Neuronal stem cell (in vitro differentiated cells): ENCODE measurements around the gene MFAP1.
"Not testable (repeated sequence)": the region's sequence is repeated elsewhere in the genome, so short reads cannot be mapped to it uniquely, and the experiment has no call there.

Experiments
- DNase-seq: peaks from one replicate; pipeline ENCODE4 v3.0.0-alpha.2; 2013; ENCODE audit warnings: low spot score
- H2AFZ ChIP-seq: one replicate; pipeline ENCODE4 v1.6.1; 2013; ENCODE audit warnings: mild to moderate bottlenecking, low read length, inconsistent platforms
- H2AK5ac ChIP-seq: 2 replicates; pipeline ENCODE4 v1.6.1; 2013; ENCODE audit warnings: low read depth, mild to moderate bottlenecking, inconsistent platforms, low read length, moderate library complexity, mixed read lengths
- H2BK120ac ChIP-seq: 2 replicates; pipeline ENCODE4 v1.6.1; 2013; ENCODE audit warnings: low read depth, mild to moderate bottlenecking, inconsistent platforms, low read length, moderate library complexity, mixed read lengths
- H2BK12ac ChIP-seq: one replicate; pipeline ENCODE4 v1.6.1; 2013; ENCODE audit warnings: low read length, inconsistent platforms
- H2BK15ac ChIP-seq: 2 replicates; pipeline ENCODE4 v1.6.1; 2013; ENCODE audit warnings: mild to moderate bottlenecking, low read length, inconsistent platforms, mixed read lengths
- H2BK5ac ChIP-seq: one replicate; pipeline ENCODE4 v1.6.1; 2013; ENCODE audit warnings: inconsistent platforms, mild to moderate bottlenecking, low read length, moderate library complexity
- H3K14ac ChIP-seq: one replicate; pipeline ENCODE4 v1.6.1; 2013; ENCODE audit warnings: low read length, inconsistent platforms
- H3K18ac ChIP-seq: 2 replicates; pipeline ENCODE4 v1.6.1; 2013; ENCODE audit warnings: low read length, inconsistent platforms
- H3K23ac ChIP-seq: 2 replicates; pipeline ENCODE4 v1.6.1; 2013; ENCODE audit warnings: low read depth, mild to moderate bottlenecking, mixed read lengths, low read length, inconsistent platforms; ENCODE audit not compliant: poor library complexity
- H3K27ac ChIP-seq: replicated peaks from 3 replicates; pipeline ENCODE4 v1.5.1; 2013; ENCODE audit warnings: low read length, inconsistent platforms
- H3K27me3 ChIP-seq, 3 experiments: 2 replicates each; pipeline ENCODE4 v1.6.1; 2013; ENCODE audit warnings: low read length in 3 of 3, mild to moderate bottlenecking in 2 of 3, inconsistent platforms in 1 of 3, low read depth in 1 of 3, mixed read lengths in 1 of 3, moderate library complexity in 1 of 3; ENCODE audit not compliant: control insufficient read depth in 3 of 3, insufficient read depth in 3 of 3
- H3K36me3 ChIP-seq, 2 donors: replicated peaks in 1 of 2; 2 replicates each; pipeline ENCODE4 v1.6.1; 2013; ENCODE audit warnings: low read length in 2 of 2; ENCODE audit not compliant: control insufficient read depth in 2 of 2, insufficient read depth in 2 of 2
- H3K4ac ChIP-seq: 2 replicates; pipeline ENCODE4 v1.6.1; 2013; ENCODE audit warnings: inconsistent platforms, mild to moderate bottlenecking, low read length, moderate library complexity
- H3K4me1 ChIP-seq, 2 donors: 1 replicate in 1 of 2; 2 replicates in 1 of 2; pipeline ENCODE4 v1.6.1; 2013; ENCODE audit warnings: low read length in 2 of 2, low read depth in 1 of 2; ENCODE audit not compliant: control insufficient read depth in 2 of 2, insufficient read depth in 1 of 2
- H3K4me2 ChIP-seq: one replicate; pipeline ENCODE4 v1.6.1; 2013; ENCODE audit warnings: mild to moderate bottlenecking, low read length, inconsistent platforms; ENCODE audit not compliant: insufficient read depth, poor library complexity, severe bottlenecking
- H3K4me3 ChIP-seq, 2 donors: 2 replicates each; pipeline ENCODE4 v1.5.1; 2013; ENCODE audit warnings: low read length in 2 of 2, mild to moderate bottlenecking in 2 of 2, inconsistent platforms in 1 of 2, moderate library complexity in 1 of 2
- H3K79me1 ChIP-seq: one replicate; pipeline ENCODE4 v1.6.1; 2013; ENCODE audit warnings: low read depth, mild to moderate bottlenecking, inconsistent platforms, low read length, moderate library complexity
- H3K9ac ChIP-seq: one replicate; pipeline ENCODE4 v1.6.1; 2013; ENCODE audit warnings: mild to moderate bottlenecking, low read depth, low read length, inconsistent platforms; ENCODE audit not compliant: poor library complexity
- H3K9me3 ChIP-seq, 2 donors: replicated peaks in 1 of 2; 2 replicates each; pipeline versions ENCODE3 to v1.6.1; 2013; ENCODE audit warnings: low read length in 2 of 2, mild to moderate bottlenecking in 2 of 2, inconsistent platforms in 1 of 2, low read depth in 1 of 2, mixed read lengths in 1 of 2, moderate library complexity in 1 of 2; ENCODE audit not compliant: control insufficient read depth in 2 of 2, insufficient read depth in 1 of 2
- H4K8ac ChIP-seq: one replicate; pipeline ENCODE4 v1.6.1; 2013; ENCODE audit warnings: low read depth, mild to moderate bottlenecking, inconsistent platforms, low read length, moderate library complexity
- H4K91ac ChIP-seq: one replicate; pipeline ENCODE4 v1.6.1; 2013; ENCODE audit warnings: low read length, low read depth, mild to moderate bottlenecking, inconsistent platforms; ENCODE audit not compliant: poor library complexity
- WGBS, 2 donors: extraction: QIAGEN DNeasy Blood & Tissue Kit; methylation state at CpG; one replicate each; pipeline ENCODE4 v1.1.7; 2013; ENCODE audit warnings: missing lambda C conversion rate in 2 of 2, mixed read lengths in 1 of 2; ENCODE audit not compliant: insufficient read length in 2 of 2, insufficient replicate concordance in 1 of 2; ENCODE audit errors: extremely low coverage in 2 of 2; 5-methylcytosine and 5-hydroxymethylcytosine counted together

The MFAP1 gene

DNA sequence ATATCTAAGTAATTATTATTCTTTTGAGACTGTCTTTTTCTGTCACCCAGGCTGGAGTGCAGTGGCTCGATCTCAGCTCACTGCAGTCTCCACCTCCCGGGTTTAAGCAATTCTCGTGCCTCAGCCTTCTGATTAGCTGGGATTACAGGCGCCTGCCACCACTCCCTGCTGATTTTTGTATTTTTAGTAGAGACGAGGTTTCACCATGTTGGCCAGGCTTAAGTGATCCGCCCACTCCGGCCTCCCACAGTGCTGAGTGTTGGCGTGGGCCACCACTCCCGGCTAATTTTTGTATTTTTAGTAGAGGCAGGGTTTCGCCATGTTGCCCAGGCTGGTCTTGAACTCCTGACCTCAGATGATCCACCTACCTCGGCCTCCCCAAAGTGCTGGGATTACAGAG lies 815 bp upstream of the MFAP1 start:
- no CpG with 5 or more reads among the region's 11 CpGs for WGBS, 2 donors
- not testable (repeated sequence) for H2BK5ac ChIP-seq, H3K9ac ChIP-seq, H3K27ac ChIP-seq, H3K18ac ChIP-seq, H2BK120ac ChIP-seq, H2BK12ac ChIP-seq, H4K8ac ChIP-seq, H3K9me3 ChIP-seq, H3K14ac ChIP-seq, H3K4ac ChIP-seq, H3K79me1 ChIP-seq, H2AK5ac ChIP-seq, H3K4me2 ChIP-seq, H3K23ac ChIP-seq, H4K91ac ChIP-seq, H3K4me1 ChIP-seq, H3K4me3 ChIP-seq, H3K27me3 ChIP-seq, DNase-seq, H2BK15ac ChIP-seq
- H3K36me3 ChIP-seq = peaks cover 5 to 44% of the 10 kb centered on the region in 2 donors
- peak overlapping the region; percentile 86 for H2AFZ ChIP-seq

- Histone ChIP-seq H3K36me3 (peaks cover 5 to 51% of the 10 kb centered on the region in 2 donors), H3K79me1 (peaks cover 2% of the 10 kb centered on the region), H3K4me2 (no peak overlapping the region), H4K8ac (no peak overlapping the region), H3K4me3 (no peak overlapping the region), H3K27ac (no peak overlapping the region), H4K91ac (no peak overlapping the region), H3K9me3 (no peaks in the 10 kb centered on the region), H2BK120ac (no peak overlapping the region), H3K4me1 (peaks cover 3 to 4% of the 10 kb centered on the region in 2 donors), H3K18ac (no peak overlapping the region), H2AK5ac (no peak overlapping the region), H3K9ac (no peak overlapping the region), H2AFZ (no peak overlapping the region), H2BK15ac (no peak overlapping the region), H3K23ac (no peak overlapping the region), H3K4ac (no peak overlapping the region), H3K27me3 (no peaks in the 10 kb centered on the region), H2BK5ac (no peak overlapping the region), H3K14ac (no peak overlapping the region), H2BK12ac (no peak overlapping the region)
- DNase-seq = no peak
- no CpG with 5 or more reads among the region's 3 CpGs for WGBS, 2 donors
Measured at GRCh38 chr15:43821505-43821904, 3.0 kb downstream of the MFAP1 start.

GRCh38 chr15:43815064-43815463 lies 9.4 kb downstream of the MFAP1 start:
- H3K9me3 ChIP-seq, H2BK12ac ChIP-seq, H3K27me3 ChIP-seq, H3K4me3 ChIP-seq, H2AFZ ChIP-seq, H3K4ac ChIP-seq, H2AK5ac ChIP-seq, H3K4me1 ChIP-seq, DNase-seq, H3K27ac ChIP-seq, H3K79me1 ChIP-seq, H3K18ac ChIP-seq, H2BK120ac ChIP-seq, H3K14ac ChIP-seq, H4K8ac ChIP-seq, H3K23ac ChIP-seq, H2BK15ac ChIP-seq, H3K4me2 ChIP-seq, H2BK5ac ChIP-seq, H3K9ac ChIP-seq, H4K91ac ChIP-seq: not testable (repeated sequence)
- peaks cover 34 to 89% of the 10 kb centered on the region in 2 donors for H3K36me3 ChIP-seq
- WGBS, 2 donors = no CpG with 5 or more reads among the region's 5 CpGs

- no CpG with 5 or more reads among the region's 6 CpGs for WGBS, 2 donors
Measured at GRCh38 chr15:43808960-43809678, 15.4 kb downstream of the MFAP1 start.

More at GRCh38 chr15:43808960-43809678, 15.4 kb downstream of the MFAP1 start:
- Histone ChIP-seq H3K4ac (no peak overlapping the region), H2BK15ac (no peak overlapping the region), H2BK5ac (no peak overlapping the region), H2AFZ (no peak overlapping the region), H3K4me1 (no peaks in the 10 kb centered on the region), H3K14ac (no peak overlapping the region), H3K9me3 (no peaks in the 10 kb centered on the region), H3K23ac (no peak overlapping the region), H3K9ac (no peak overlapping the region), H2AK5ac (no peak overlapping the region), H3K4me2 (no peak overlapping the region), H3K36me3 (peaks cover 43 to 97% of the 10 kb centered on the region in 2 donors), H3K4me3 (no peak overlapping the region), H3K27me3 (no peaks in the 10 kb centered on the region), H2BK12ac (no peak overlapping the region), H2BK120ac (no peak overlapping the region), H3K27ac (no peak overlapping the region), H4K91ac (no peak overlapping the region), H3K79me1 (no peaks in the 10 kb centered on the region), H3K18ac (no peak overlapping the region), H4K8ac (no peak overlapping the region)
- DNase-seq = no peak
